SHP77 treated with DMSO at 0.1 percent for 48 hours (cell line): ENCODE results near the gene MYO16.

Experiments used
- DNase-seq: peaks from one replicate; lab custom pipeline; 2025; lab: John Stamatoyannopoulos, UW

Gene MYO16

GRCh38 chr13:108797354-108797753 is 167.9 kb downstream of the MYO16 start:
- no peak for DNase-seq

DNA sequence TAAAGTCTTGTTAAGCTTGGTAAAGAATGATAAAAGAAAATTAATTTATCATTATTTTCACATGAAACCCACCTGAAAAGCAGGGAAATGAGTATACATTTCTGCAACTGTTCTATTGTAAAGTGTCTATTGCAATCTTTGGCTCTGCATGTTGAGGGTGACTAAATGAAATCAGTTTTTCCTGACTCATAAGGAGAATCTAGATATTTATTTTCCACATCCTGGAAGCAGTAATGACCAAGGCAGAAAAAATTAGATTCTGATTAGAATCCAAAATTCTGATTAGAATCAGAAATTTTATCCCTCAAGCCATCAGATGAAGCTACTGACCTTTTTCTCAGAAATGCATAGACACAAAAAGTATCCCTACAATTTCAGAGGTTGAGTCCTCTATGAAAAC is 178.4 kb downstream of the MYO16 start:
- no peak for DNase-seq

- no peak for DNase-seq
Observed at GRCh38 chr13:108812165-108812564, 182.8 kb downstream of the MYO16 start.

DNA sequence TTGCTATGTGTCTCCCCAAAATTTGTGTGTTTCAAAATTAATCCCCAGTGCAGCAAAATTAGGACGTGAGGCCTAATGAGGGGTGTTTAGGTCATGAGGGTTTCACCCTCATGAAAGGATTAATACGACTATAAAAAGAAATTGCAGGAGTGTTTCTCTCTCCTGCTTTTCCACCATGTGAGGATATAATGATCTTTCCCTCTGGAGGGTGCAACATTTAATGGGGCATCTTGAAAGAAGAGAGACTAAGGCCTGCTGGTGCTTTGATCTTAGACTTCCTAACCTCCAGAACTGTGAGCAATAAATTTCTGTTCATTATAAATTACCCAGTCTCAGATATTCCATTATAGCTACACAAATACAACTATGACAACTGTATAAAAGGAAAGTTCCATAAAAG is 183.2 kb downstream of the MYO16 start:
- DNase-seq: no peak

GRCh38 chr13:108813587-108814170 is 184.3 kb downstream of the MYO16 start:
- DNase-seq: no peak

DNA sequence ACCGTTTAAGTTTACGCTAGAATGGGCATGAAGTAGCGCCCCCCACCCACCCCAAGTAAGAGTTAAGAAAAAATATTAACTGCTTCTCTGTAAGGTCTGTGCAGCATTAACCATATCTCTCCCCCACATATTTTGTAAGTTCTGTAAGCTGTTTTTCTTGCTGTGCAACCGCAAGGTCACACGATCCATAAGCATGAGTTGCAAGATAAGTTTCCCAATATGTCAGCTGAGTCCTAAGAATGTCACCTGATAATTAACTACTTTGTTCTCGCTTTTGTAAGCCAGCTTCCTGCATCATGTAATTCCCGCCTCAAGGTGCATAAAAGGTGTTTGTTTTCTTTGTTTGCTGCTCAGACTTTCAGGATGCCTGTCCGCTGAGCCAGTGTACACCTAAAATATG is 187.0 kb downstream of the MYO16 start:
- DNase-seq: no peak

DNA sequence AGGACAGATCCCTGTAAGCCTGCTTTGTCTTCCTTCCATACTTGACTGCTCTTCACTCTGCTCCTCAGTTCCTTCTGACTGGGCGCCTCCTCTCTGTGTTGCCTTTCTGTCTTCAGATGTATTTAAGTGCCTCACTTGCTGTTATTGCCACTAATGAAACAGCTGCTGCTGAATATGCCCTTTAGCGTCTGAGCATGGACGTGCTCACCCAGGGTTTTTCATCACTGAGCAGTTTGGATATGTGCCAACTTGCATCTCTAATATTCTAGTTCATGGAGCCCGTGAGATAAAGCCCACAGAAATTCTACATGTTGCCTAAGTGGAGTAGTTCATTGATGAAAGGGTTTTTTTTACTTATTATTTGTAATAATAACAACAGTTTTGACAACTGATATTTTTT is 198.2 kb downstream of the MYO16 start:
- DNase-seq: no peak

DNA sequence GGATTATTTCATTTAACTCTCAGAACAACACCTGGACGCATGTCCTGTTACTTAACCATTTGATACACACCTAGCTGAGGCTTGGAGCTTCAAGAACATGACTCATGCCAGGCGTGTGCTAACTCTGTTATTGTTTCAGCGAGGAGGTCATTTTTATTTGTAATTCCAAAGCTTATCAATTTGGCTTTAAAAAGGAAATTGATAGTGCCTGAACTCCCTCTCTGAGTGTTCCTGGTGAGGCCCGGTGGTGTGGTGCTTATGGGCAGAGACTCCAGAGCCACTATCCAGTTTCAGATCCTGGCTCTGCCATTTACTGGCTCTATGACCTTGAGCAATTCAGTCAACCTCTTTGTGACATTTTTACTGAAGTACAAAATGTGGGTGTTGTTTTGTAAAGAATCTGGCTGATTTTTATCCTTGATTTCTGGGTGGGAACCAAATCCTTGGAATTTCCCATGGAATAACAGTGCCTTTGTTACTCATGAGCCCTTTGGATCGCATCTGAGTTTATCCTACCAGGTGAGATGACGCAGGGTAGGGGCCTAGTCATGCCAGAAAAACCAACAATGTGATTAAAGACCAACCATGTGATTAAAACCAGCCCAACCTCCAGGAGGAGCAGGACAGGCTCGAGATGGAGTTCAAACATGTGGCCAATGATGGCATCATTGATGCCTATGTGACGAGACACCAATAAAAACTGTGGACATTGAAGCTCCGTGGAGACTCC is 198.8 kb downstream of the MYO16 start:
- no peak for DNase-seq

- no peak for DNase-seq
Observed at GRCh38 chr13:108830916-108831315, 201.5 kb downstream of the MYO16 start.

GRCh38 chr13:108833531-108833930 is 204.1 kb downstream of the MYO16 start:
- DNase-seq: no peak

- DNase-seq: no peak
Observed at GRCh38 chr13:108834193-108834592, 204.8 kb downstream of the MYO16 start.

GRCh38 chr13:108835083-108835482 is 205.7 kb downstream of the MYO16 start:
- DNase-seq: no peak

GRCh38 chr13:108850691-108851090 is 221.3 kb downstream of the MYO16 start:
- no peak for DNase-seq

GRCh38 chr13:108851660-108852059 is 222.2 kb downstream of the MYO16 start:
- DNase-seq: no peak

- DNase-seq: no peak
Observed at GRCh38 chr13:108853031-108853430, 223.6 kb downstream of the MYO16 start.

DNA sequence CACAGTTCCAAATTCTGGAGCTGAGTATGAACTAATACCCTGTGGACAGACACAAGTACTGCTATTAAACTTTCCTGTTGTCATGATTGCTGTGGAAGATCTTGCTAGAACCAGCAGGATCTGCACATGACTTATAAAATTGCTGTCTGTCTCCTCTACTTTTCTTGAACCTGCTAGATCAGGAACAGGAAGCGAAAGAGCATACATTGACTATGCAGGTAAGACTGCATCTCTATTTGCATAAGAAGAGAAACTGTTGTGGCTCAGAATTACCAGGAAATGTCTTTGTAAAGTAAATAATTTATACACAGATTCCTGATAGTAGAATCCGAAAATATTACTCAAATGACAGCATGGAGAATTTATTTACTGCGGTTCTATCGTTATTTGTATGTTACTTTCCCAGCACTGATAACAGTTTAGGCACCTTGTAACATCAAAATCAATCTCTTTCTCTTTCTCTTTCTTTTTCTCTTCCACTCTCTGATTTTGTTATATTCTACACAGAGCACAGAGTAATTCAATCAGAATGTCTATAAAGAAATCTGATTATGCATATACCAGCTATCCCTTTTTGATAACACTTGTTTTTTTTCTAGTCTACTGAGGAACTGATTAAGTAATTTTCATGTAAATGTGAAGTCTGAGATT is 226.5 kb downstream of the MYO16 start:
- DNase-seq: no peak

DNA sequence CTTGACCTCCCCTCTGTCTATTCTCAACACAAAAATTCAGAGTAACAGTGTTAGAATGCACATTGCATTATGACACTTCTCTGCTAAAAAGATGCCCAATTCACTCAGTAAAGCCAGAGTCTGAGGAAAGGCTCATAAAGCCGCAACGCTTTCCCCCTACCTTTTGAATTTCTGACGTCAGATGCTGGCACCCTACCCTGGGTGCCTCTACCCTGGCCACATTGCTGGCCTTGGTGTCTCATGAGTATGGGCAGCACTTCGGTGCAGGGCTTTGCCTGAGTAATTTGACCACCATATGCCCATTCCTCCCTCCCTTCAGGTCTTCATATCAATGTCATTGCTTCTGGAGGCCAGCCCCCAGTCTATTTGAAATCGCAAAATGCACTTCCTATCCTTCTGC is 229.3 kb downstream of the MYO16 start:
- DNase-seq: no peak

DNA sequence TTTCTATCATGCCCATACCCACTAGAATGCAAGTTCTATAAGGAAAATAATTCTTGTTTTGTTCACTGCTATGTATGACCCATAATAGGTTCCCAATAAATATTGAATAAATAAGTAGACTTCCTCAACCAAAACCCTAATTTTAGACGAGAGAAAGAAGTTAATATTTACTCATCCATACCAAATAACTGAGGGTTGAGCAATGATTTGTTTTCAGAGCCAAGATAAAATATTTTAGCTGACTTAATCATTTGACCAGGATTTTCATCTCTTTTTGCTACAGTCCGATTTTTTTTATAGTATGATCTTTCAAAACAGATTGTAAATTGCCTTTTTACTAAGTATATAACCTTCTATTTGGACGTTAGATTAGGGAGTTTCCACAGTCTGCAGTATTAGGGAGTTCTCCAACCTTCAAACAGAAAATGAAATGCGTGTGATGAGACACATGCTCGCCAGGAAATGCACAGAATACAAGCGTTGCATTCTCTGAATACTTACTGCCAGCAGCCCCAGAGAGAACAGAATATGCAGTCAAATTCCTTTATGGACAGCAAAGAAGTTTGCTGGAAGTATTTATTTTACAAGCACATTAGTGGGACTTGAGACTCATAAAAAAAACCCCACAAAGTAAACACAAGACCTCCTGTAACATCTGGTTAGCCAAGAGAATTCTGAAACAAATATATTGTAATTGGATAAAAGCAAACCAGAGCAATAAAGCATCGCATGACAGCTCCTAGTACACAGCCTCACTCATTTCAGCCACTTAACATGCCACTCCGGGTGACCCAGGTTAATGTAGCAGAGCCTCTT is 230.0 kb downstream of the MYO16 start:
- no peak for DNase-seq

DNA sequence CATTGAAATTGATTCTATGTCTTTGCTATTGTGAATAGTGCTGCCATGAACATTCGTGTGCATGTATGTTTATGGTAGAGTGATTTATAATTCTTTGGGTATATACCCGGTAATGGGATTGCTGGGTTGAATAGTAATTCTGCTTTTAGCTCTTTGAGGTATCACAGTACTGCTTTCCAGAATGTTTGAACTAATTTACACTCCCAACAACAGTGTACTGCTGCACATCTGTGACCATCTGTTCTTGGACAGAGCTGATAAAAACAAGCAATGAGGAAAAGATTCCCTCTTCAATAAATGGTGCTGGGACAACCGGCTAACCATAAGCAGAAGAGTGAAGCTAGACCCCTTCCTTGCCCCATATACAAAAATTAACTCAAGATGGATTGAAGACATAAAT is 231.0 kb downstream of the MYO16 start:
- DNase-seq: no peak

DNA sequence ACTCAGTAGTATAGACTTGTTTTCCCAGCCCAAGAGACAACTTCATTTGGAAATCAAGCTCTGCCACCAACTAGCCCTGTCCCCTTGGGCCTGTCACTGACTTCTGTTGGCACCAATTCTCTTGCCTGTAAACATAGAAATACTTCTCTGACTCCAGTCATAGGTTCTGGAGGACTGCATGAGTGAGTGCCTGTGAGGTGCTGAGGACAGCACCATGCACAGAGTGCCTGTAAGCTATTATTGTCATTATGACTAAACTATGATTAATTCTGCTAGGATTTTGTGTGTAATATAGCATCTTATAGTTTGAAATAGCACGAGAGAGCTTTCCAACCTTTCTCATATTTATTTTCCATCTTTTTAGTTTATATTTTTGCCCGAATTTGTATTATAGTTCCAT is 247.9 kb downstream of the MYO16 start:
- DNase-seq: no peak

DNA sequence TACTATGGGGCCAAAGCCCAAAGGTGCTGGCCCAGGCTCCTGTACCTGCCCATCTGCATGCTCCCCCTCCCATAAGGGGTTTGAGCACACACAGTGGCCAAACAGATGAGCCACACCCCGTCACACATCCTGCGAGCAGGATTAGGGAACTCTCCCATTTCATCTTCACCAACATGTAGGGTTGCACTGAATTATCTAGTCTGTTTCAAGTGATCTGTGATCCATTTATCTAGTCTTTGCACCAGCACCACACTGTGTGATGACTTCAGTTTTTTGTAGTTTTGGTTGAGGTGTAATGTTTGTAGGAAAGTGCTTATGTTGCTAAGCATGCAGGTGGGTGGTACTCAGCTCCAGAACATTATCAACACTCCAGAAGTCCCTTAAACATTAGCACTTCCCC is 249.3 kb downstream of the MYO16 start:
- DNase-seq: no peak

DNA sequence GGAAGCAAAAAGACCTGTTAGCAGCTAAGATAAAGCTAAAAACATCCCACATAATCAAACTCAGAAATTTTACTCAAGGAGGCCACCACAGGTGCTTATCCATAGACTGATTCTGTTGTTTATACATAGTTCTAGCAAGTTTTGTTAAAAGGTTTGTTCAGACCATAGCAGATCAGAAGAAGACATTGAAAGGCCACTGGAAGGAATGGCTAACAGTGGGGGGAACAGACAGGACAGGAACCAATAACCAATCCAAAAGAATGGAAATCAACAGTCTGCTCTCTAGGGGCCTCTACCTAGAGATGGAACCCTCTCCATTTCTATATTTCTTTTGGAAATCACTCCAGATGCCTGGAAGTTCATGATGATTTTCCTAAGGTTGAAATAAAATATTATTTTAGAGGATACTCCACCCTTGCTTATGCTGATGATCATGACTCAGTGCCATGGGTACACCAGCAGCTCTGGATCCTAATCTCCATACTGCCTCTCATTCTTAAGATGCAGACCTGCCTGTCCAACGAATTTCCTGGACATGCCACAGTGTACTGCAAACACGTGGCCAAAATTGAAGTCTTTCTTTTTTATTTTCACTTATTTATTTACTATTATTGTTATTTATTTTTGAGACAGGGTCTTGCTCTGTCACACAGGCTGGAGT is 260.0 kb downstream of the MYO16 start:
- DNase-seq: no peak
